ENCODE measurements around the gene OR52N2.

- TF ChIP-seq EZH2 (IDR thresholded peaks at IDR 0.05; ENCODE audit: borderline replicate concordance, low read length) (no peak), CTCF (conservative IDR thresholded peaks at IDR 0.05 in 1 of 2, IDR thresholded peaks at IDR 0.05 in 1 of 2; ENCODE audit: extremely low read depth in 1 of 2, insufficient read depth in 1 of 2, low read depth in 1 of 2, low read length in 2 of 2) (no peak)
These were observed 39.0 kb downstream of the OR52N2 start for GRCh38 chr11:5847711-5848110.
